ENCODE results near the gene FOXL1.

FOXL1 gene

DNA sequence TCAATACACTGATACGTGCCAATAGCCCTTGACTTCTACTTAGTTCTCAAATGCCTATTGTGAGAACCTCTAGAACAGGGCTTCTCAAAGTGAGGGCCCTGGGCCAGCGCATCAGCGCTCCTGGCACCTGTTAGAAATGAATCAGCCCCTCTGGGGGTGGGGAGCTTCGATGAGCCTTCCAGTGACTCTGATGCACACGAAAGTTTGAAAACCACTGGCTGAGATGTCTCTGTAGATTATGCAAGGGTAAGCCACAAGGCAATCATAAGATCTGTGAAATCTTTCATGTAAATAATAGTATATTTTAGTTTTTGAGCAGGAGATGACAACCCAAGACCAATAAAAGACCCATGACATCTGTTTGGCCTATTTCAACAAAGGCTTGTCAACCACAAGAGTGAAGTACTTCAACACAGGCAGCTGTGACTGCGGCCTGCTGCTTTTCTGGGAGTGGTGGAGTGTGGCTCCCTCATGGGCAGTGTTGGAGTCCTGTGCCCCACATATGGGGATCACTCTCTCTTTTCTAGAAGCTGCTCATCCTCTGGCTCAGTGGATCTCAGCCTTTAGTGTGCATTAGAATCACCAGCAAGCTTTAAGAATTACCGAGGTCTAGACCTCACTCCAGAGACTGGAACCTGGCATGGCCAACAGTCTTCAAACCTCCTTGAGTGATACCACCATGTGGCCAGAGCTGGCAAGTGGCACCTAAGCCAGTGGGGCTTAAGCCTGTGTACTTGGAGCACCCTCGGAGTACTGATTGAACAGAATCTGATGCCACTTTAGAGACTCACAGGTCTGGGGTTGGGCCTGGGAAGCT, 29.1 kb upstream of the FOXL1 start:
- no peak for DNase-seq

- no peak for DNase-seq
Observed at GRCh38 chr16:86549893-86550190, 28.5 kb upstream of the FOXL1 start.

GRCh38 chr16:86550281-86550680, 28.1 kb upstream of the FOXL1 start:
- DNase-seq = no peak

- DNase-seq = no peak
Observed at GRCh38 chr16:86553356-86553755, 25.0 kb upstream of the FOXL1 start.

- DNase-seq = no peak
Observed at GRCh38 chr16:86554599-86554916, 23.8 kb upstream of the FOXL1 start.

- DNase-seq = peak; percentile 78
Observed at GRCh38 chr16:86554917-86555703, 23.2 kb upstream of the FOXL1 start, which contains the start of gene MTHFSD. TSS of gene MTHFSD (minus strand) at chr16:86555235. CDS start at chr16:86555184, 51 bp downstream.

DNA sequence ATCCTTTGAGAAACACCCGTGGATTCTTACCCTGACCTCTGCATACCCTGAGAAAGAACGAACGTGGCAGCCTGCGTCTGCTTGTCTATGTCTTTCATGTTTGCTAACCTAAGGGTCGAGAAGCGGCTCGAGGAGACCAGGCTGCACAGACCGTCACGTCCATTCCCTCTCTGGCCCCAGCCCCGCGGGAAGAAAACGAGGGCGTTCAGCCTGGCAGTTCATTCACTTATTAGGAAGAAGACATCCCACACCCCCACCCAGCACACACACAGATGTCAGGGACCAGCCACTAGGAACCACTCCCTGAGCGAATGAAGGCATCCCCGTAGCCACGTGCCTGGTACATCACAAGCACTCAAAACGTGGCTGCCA, 22.7 kb upstream of the FOXL1 start:
- no peak for DNase-seq

DNA sequence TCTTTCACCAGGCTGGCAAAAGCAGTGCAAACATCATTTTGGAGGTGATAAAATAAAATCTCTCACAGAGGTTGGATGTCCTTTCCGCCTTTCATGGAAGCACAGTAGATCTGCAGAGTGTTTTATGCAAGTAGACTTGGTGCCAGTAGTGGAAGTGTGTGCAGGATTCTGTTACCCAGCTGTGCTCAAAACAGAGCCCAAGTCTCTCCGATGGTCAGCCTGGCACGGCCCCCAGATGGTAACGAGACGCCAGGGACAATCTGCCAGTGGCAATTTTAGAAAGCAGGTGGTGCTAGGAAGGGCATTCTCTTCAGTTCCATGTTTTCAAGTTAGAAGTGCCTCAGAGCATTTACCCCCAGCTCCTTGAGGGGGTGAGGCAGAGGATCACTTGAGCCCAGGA, 21.8 kb upstream of the FOXL1 start:
- no peak for DNase-seq

GRCh38 chr16:86557587-86557986, 20.8 kb upstream of the FOXL1 start:
- DNase-seq = no peak

GRCh38 chr16:86558355-86559193, 19.8 kb upstream of the FOXL1 start:
- DNase-seq = no peak

- no peak for DNase-seq
Observed at GRCh38 chr16:86559802-86560305, 18.5 kb upstream of the FOXL1 start.

- DNase-seq = no peak
Observed at GRCh38 chr16:86562356-86562755, 16.0 kb upstream of the FOXL1 start.

DNA sequence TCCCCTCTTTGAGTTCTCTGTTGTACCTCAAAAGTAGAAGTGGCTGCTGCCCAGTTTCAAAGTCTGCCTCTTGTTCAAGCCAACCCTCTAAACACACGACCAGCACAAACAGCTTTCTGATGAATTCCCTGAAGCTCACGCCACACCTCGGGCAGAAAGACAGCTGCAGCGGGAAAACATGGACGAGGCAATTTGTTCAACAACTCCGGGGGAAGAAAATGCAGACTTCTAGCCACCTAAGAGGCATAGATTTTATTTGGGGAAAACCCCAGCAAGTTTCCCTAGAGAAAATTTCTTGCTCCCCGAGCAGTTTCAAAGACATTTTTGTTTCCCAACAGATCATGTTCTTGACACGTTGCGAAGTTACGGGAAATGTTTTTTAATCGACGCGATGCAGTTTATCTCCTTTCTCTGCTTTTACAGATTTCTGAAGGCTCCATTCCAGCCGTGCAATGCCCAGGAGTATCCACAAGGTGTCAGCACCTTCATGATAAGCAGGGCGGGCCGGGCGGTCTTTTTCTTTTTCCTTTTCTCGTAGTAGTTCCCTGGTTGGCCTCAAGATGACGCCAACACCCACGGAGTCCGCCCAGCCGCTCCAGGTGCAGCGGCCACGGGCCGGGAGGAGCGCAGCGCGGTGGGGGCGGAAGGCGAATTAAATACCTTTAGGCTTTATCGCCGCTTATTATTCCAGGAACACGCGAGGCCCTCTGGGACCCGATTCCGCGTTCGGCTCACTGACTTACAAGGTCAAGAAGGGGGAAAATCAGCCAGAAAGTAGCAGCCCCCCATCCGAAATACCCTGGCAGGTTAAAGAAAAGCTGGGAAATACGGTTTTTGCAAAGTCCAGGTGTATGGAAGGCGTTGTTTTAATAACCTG, 14.6 kb upstream of the FOXL1 start:
- peak; percentile 66 for DNase-seq

DNA sequence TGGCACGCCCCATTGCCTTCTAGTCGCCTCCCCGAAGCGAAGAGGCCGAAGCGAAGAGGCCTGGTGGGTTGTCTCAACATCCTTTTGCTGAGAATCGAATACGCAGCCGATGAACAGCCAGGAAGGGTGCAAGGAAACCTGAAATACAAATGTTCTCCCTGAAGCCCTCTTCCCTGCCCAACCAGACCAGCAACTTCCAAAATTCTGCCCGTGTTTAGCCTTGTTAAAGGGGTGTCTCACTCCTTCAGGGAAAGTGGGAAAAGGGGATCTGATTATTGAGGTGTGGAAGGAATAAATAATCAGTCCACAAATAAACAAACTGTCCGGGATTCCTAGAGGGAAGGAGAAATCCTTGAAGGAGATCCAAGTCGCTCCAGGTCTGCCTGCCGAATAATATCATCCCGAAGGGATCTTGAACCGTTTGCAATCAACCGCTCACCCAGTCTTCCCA, 13.1 kb upstream of the FOXL1 start:
- no peak for DNase-seq

- no peak for DNase-seq
Observed at GRCh38 chr16:86565644-86566511, 12.5 kb upstream of the FOXL1 start.

GRCh38 chr16:86566601-86566965, 11.8 kb upstream of the FOXL1 start, which contains the start of gene FOXC2:
TSS of gene FOXC2 (plus strand) at chr16:86566829. CDS start at chr16:86567336, 507 bp downstream.
- DNase-seq = no peak

- no peak for DNase-seq
Observed at GRCh38 chr16:86566966-86567700, 11.2 kb upstream of the FOXL1 start.

DNA sequence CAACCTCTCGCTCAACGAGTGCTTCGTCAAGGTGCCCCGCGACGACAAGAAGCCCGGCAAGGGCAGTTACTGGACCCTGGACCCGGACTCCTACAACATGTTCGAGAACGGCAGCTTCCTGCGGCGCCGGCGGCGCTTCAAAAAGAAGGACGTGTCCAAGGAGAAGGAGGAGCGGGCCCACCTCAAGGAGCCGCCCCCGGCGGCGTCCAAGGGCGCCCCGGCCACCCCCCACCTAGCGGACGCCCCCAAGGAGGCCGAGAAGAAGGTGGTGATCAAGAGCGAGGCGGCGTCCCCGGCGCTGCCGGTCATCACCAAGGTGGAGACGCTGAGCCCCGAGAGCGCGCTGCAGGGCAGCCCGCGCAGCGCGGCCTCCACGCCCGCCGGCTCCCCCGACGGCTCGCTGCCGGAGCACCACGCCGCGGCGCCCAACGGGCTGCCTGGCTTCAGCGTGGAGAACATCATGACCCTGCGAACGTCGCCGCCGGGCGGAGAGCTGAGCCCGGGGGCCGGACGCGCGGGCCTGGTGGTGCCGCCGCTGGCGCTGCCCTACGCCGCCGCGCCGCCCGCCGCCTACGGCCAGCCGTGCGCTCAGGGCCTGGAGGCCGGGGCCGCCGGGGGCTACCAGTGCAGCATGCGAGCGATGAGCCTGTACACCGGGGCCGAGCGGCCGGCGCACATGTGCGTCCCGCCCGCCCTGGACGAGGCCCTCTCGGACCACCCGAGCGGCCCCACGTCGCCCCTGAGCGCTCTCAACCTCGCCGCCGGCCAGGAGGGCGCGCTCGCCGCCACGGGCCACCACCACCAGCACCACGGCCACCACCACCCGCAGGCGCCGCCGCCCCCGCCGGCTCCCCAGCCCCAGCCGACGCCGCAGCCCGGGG, 10.4 kb upstream of the FOXL1 start:
- no peak for DNase-seq
